MM.1S (cell line): Measurements from ENCODE around the gene TBC1D5.

Experiments used
- DNase-seq: peaks from one replicate; pipeline ENCODE4 v3.0.0-alpha.2; 2015
- H2AFZ ChIP-seq: fragments of 300-600 bp; sonication (generic); 2 replicates; pipeline ENCODE4 v1.6.0; 2016; ENCODE audit warnings: antibody characterized with exemption, low read length
- H3F3A ChIP-seq: fragments of 300-600 bp; sonication (generic); 2 replicates; pipeline ENCODE4 v1.6.1; 2016; ENCODE audit warnings: mild to moderate bottlenecking, antibody characterized with exemption, low read length, moderate library complexity, mixed read lengths; ENCODE audit not compliant: insufficient read depth
- H3K27ac ChIP-seq: fragments of 300-600 bp; sonication (generic); 2 replicates; pipeline ENCODE4 v1.5.1; 2016; ENCODE audit warnings: mild to moderate bottlenecking, low read length
- H3K27me3 ChIP-seq: fragments of 300-600 bp; sonication (generic); replicated peaks from 2 replicates; pipeline ENCODE4 v1.6.0; 2016; ENCODE audit warnings: low read length; ENCODE audit not compliant: insufficient read depth
- H3K36me3 ChIP-seq: fragments of 300-600 bp; sonication (generic); replicated peaks from 2 replicates; pipeline ENCODE4 v1.6.1; 2016; ENCODE audit warnings: mild to moderate bottlenecking, low read length, mixed read lengths; ENCODE audit not compliant: insufficient read depth
- H3K4me1 ChIP-seq: fragments of 300-600 bp; sonication (generic); 2 replicates; pipeline ENCODE4 v1.6.1; 2016; ENCODE audit warnings: low read length, mixed read lengths
- H3K4me2 ChIP-seq: fragments of 300-600 bp; sonication (generic); 2 replicates; pipeline ENCODE4 v1.6.0; 2016; ENCODE audit warnings: low read depth, low read length
- H3K4me3 ChIP-seq: fragments of 300-600 bp; sonication (generic); 2 replicates; pipeline ENCODE4 v1.5.1; 2016; ENCODE audit warnings: low read length, mixed read lengths
- H3K79me2 ChIP-seq: fragments of 300-600 bp; sonication (generic); 2 replicates; pipeline ENCODE4 v1.6.1; 2016; ENCODE audit warnings: mixed run types, low read length, mixed read lengths
- H3K9ac ChIP-seq: fragments of 300-600 bp; sonication (generic); 2 replicates; pipeline ENCODE4 v1.6.1; 2016; ENCODE audit warnings: low read length, mixed read lengths
- H3K9me2 ChIP-seq: fragments of 300-600 bp; sonication (generic); replicated peaks from 2 replicates; pipeline ENCODE4 v1.6.1; 2016; ENCODE audit warnings: mild to moderate bottlenecking, low read length, mixed read lengths; ENCODE audit not compliant: insufficient read depth
- H3K9me3 ChIP-seq: fragments of 300-600 bp; sonication (generic); replicated peaks from 2 replicates; pipeline ENCODE4 v1.6.1; 2016; ENCODE audit warnings: mild to moderate bottlenecking, low read length, mixed read lengths; ENCODE audit not compliant: insufficient read depth
- H4K20me1 ChIP-seq: fragments of 300-600 bp; sonication (generic); 2 replicates; pipeline ENCODE4 v1.6.1; 2016; ENCODE audit warnings: mild to moderate bottlenecking, low read length, moderate library complexity, mixed read lengths; ENCODE audit not compliant: insufficient read depth
- EZH2 ChIP-seq: fragments of 300-600 bp; sonication (generic); optimal IDR thresholded peaks from 2 replicates; pipeline ENCODE3; 2017; ENCODE audit warnings: low read depth, mild to moderate bottlenecking, antibody characterized with exemption, low read length, mixed read lengths
- EZH2phosphoT487 ChIP-seq: fragments of 300-600 bp; sonication (generic); IDR thresholded peaks from 2 replicates; pipeline ENCODE4 v1.6.1; 2018; ENCODE audit warnings: antibody characterized with exemption, low read length
- TF ChIP-seq, protein P1 (sequence below): fragments of 300-600 bp; sonication (generic); IDR thresholded peaks from 2 replicates; pipeline ENCODE4 v1.5.1; 2016; ENCODE audit warnings: antibody characterized with exemption, low read length, mixed read lengths

Gene TBC1D5

GRCh38 chr3:17207019-17207418 is 535.4 kb downstream of the TBC1D5 start:
- H3K36me3 ChIP-seq = no peaks in the 10 kb centered on the region
- H3K9me2 ChIP-seq = no peaks in the 10 kb centered on the region
- no peaks in the 10 kb centered on the region for H3K4me1 ChIP-seq
- TF ChIP-seq EZH2phosphoT487 (no peak), EZH2 (no peak)
- TF ChIP-seq, protein P1, sequence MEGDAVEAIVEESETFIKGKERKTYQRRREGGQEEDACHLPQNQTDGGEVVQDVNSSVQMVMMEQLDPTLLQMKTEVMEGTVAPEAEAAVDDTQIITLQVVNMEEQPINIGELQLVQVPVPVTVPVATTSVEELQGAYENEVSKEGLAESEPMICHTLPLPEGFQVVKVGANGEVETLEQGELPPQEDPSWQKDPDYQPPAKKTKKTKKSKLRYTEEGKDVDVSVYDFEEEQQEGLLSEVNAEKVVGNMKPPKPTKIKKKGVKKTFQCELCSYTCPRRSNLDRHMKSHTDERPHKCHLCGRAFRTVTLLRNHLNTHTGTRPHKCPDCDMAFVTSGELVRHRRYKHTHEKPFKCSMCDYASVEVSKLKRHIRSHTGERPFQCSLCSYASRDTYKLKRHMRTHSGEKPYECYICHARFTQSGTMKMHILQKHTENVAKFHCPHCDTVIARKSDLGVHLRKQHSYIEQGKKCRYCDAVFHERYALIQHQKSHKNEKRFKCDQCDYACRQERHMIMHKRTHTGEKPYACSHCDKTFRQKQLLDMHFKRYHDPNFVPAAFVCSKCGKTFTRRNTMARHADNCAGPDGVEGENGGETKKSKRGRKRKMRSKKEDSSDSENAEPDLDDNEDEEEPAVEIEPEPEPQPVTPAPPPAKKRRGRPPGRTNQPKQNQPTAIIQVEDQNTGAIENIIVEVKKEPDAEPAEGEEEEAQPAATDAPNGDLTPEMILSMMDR = no peak
- no peaks in the 10 kb centered on the region for H4K20me1 ChIP-seq
- H3F3A ChIP-seq = no peaks in the 10 kb centered on the region
- no peak overlapping the region for H2AFZ ChIP-seq
- no peaks in the 10 kb centered on the region for H3K79me2 ChIP-seq
- no peaks in the 10 kb centered on the region for H3K27me3 ChIP-seq
- H3K4me2 ChIP-seq = no peak overlapping the region
- H3K9me3 ChIP-seq = no peaks in the 10 kb centered on the region
- H3K4me3 ChIP-seq = no peak overlapping the region
- H3K27ac ChIP-seq = no peak overlapping the region
- no peak overlapping the region for H3K9ac ChIP-seq
- no peak for DNase-seq

- H3K4me2 ChIP-seq = no peak overlapping the region
- TF ChIP-seq EZH2 (no peak), EZH2phosphoT487 (no peak)
- TF ChIP-seq, protein P1 = no peak
- H3K9me2 ChIP-seq = no peaks in the 10 kb centered on the region
- H3K79me2 ChIP-seq = no peaks in the 10 kb centered on the region
- no peaks in the 10 kb centered on the region for H3F3A ChIP-seq
- no peaks in the 10 kb centered on the region for H4K20me1 ChIP-seq
- no peak overlapping the region for H3K27ac ChIP-seq
- H3K36me3 ChIP-seq = no peaks in the 10 kb centered on the region
- no peak overlapping the region for H3K9ac ChIP-seq
- no peak overlapping the region for H3K4me3 ChIP-seq
- no peaks in the 10 kb centered on the region for H3K4me1 ChIP-seq
- H3K27me3 ChIP-seq = no peaks in the 10 kb centered on the region
- no peaks in the 10 kb centered on the region for H3K9me3 ChIP-seq
- DNase-seq = no peak
- H2AFZ ChIP-seq = no peak overlapping the region
These were observed 538.3 kb downstream of the TBC1D5 start for GRCh38 chr3:17204049-17204650.

- DNase-seq = no peak
- H3K36me3 ChIP-seq = no peaks in the 10 kb centered on the region
- no peaks in the 10 kb centered on the region for H3K9me2 ChIP-seq
- H2AFZ ChIP-seq = no peak overlapping the region
- TF ChIP-seq EZH2phosphoT487 (no peak), EZH2 (no peak)
- TF ChIP-seq, protein P1 = no peak
- H3K4me2 ChIP-seq = no peak overlapping the region
- peaks cover 4% of the 10 kb centered on the region for H3K4me1 ChIP-seq
- no peaks in the 10 kb centered on the region for H4K20me1 ChIP-seq
- H3K9ac ChIP-seq = no peak overlapping the region
- no peak overlapping the region for H3K27ac ChIP-seq
- H3K27me3 ChIP-seq = no peaks in the 10 kb centered on the region
- H3K79me2 ChIP-seq = no peaks in the 10 kb centered on the region
- peaks cover 5% of the 10 kb centered on the region; the same call in 1 of the 2 replicates for H3F3A ChIP-seq
- no peaks in the 10 kb centered on the region for H3K9me3 ChIP-seq
- H3K4me3 ChIP-seq = no peak overlapping the region
These were observed 540.9 kb downstream of the TBC1D5 start for GRCh38 chr3:17201538-17201937.
